DOHH2 (cell line): ENCODE measurements around the gene MYO10.

ENCODE experiments used
- EZH2phosphoT487 ChIP-seq: fragments of 200-600 bp; sonication (generic); IDR thresholded peaks from 2 replicates; pipeline ENCODE4 v1.6.1; 2017; ENCODE audit warnings: borderline replicate concordance, mild to moderate bottlenecking, antibody characterized with exemption, low read length, moderate library complexity, mixed read lengths
- TF ChIP-seq, protein P1 (sequence below): fragments of 200-600 bp; sonication (generic); IDR thresholded peaks from one replicate; pipeline ENCODE4 v1.5.1; 2014; ENCODE audit warnings: antibody characterized with exemption, mild to moderate bottlenecking, low read depth, low read length; ENCODE audit not compliant: poor library complexity, severe bottlenecking

DNA sequence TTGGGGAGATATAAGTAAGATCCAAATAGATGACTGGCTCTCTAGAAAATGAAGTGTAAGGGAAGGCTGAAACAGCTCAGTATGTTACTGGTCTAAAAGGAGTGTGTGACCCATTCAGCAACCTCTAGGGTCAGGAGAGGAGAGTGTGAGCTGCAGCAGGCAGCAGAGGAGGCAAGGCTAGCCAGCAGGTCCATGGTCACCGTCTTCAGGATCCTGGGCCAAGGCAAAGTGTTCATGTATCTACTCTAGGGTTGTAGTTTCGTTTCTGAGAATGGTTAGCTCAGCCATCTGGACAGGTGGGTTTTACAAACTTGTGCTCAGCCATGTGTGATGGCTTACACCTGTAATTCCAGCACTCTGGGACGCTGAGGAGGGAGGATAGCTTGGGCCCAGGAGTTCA lies 13.7 kb downstream of the MYO10 start:
- TF ChIP-seq, protein P1, sequence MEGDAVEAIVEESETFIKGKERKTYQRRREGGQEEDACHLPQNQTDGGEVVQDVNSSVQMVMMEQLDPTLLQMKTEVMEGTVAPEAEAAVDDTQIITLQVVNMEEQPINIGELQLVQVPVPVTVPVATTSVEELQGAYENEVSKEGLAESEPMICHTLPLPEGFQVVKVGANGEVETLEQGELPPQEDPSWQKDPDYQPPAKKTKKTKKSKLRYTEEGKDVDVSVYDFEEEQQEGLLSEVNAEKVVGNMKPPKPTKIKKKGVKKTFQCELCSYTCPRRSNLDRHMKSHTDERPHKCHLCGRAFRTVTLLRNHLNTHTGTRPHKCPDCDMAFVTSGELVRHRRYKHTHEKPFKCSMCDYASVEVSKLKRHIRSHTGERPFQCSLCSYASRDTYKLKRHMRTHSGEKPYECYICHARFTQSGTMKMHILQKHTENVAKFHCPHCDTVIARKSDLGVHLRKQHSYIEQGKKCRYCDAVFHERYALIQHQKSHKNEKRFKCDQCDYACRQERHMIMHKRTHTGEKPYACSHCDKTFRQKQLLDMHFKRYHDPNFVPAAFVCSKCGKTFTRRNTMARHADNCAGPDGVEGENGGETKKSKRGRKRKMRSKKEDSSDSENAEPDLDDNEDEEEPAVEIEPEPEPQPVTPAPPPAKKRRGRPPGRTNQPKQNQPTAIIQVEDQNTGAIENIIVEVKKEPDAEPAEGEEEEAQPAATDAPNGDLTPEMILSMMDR, result no peak
- no peak for TF ChIP-seq EZH2phosphoT487
